GM23248 (cell line): ENCODE results near the gene TEX29. TPM values are rescaled to one million over a fixed set of nuclear protein-coding genes. Genes with fewer than 3 reads are reported as not detected.

Experiments
- DNase-seq: peaks from one replicate; pipeline ENCODE4 v3.0.0-alpha.2; 2015
- H2AFZ ChIP-seq: fragments of 200-600 bp; sonication (generic); 2 replicates; pipeline ENCODE4 v1.6.1; 2016; ENCODE audit warnings: antibody characterized with exemption
- H3F3A ChIP-seq: fragments of 200-600 bp; sonication (generic); 2 replicates; pipeline ENCODE4 v1.6.1; 2016; ENCODE audit warnings: mild to moderate bottlenecking, antibody characterized with exemption, mixed run types; ENCODE audit not compliant: insufficient read depth
- H3K27ac ChIP-seq: fragments of 200-600 bp; sonication (generic); 2 replicates; pipeline ENCODE4 v1.5.1; 2016; ENCODE audit warnings: mild to moderate bottlenecking
- H3K27me3 ChIP-seq: fragments of 200-600 bp; sonication (generic); replicated peaks from 2 replicates; pipeline ENCODE4 v1.6.1; 2016; ENCODE audit warnings: mild to moderate bottlenecking; ENCODE audit not compliant: insufficient read depth
- H3K36me3 ChIP-seq: fragments of 200-600 bp; sonication (generic); 2 replicates; pipeline ENCODE4 v1.6.1; 2016; ENCODE audit warnings: low read depth, mild to moderate bottlenecking
- H3K4me1 ChIP-seq: fragments of 200-600 bp; sonication (generic); 2 replicates; pipeline ENCODE4 v1.6.1; 2016; ENCODE audit warnings: mild to moderate bottlenecking; ENCODE audit not compliant: insufficient read depth
- H3K4me2 ChIP-seq: fragments of 200-600 bp; sonication (generic); one replicate; pipeline ENCODE4 v1.6.1; 2016; ENCODE audit warnings: mild to moderate bottlenecking; ENCODE audit not compliant: unreplicated experiment
- H3K4me3 ChIP-seq: fragments of 200-600 bp; sonication (generic); 2 replicates; pipeline ENCODE4 v1.5.1; 2016; ENCODE audit warnings: mild to moderate bottlenecking
- H3K79me2 ChIP-seq: fragments of 200-600 bp; sonication (generic); 2 replicates; pipeline ENCODE4 v1.6.1; 2016; ENCODE audit warnings: mild to moderate bottlenecking; ENCODE audit not compliant: insufficient read depth
- H3K9ac ChIP-seq: fragments of 200-600 bp; sonication (generic); 2 replicates; pipeline ENCODE4 v1.6.1; 2016; ENCODE audit warnings: mild to moderate bottlenecking
- H3K9me2 ChIP-seq: fragments of 200-600 bp; sonication (generic); 2 replicates; pipeline ENCODE4 v1.6.1; 2016; ENCODE audit warnings: mixed run types, mild to moderate bottlenecking, moderate library complexity; ENCODE audit not compliant: insufficient read depth
- H3K9me3 ChIP-seq: fragments of 200-600 bp; sonication (generic); one replicate; pipeline ENCODE4 v1.6.1; 2017; ENCODE audit warnings: low read depth
- H4K20me1 ChIP-seq: fragments of 200-600 bp; sonication (generic); 2 replicates; pipeline ENCODE4 v1.6.0; 2016; ENCODE audit not compliant: insufficient read depth
- EZH2 ChIP-seq: fragments of 200-600 bp; sonication (generic); IDR thresholded peaks from 2 replicates; pipeline ENCODE4 v1.6.1; 2018; ENCODE audit warnings: antibody characterized with exemption, mild to moderate bottlenecking; ENCODE audit not compliant: insufficient read depth, poor library complexity, severe bottlenecking
- EZH2phosphoT487 ChIP-seq: fragments of 200-600 bp; sonication (generic); IDR thresholded peaks from 2 replicates; pipeline ENCODE4 v1.6.1; 2018; ENCODE audit warnings: antibody characterized with exemption, moderate library complexity, mild to moderate bottlenecking, low read depth; ENCODE audit not compliant: insufficient read depth
- WGBS, 2 experiments: methylation state at CpG; one replicate each; pipeline ENCODE4 v1.1.6; 2015 to 2017; ENCODE audit warnings: low lambda C conversion rate in 2 of 2, low coverage in 1 of 2; ENCODE audit errors: missing lambda C conversion rate in 2 of 2; 5-methylcytosine and 5-hydroxymethylcytosine counted together
- in situ Hi-C: fragments of 300-500 bp; cut with MboI; formaldehyde crosslinking; loops from 2 replicates; pipeline ENCODE4 v1.15.0; 2020
- polyA plus RNA-seq: library from polyadenylated mRNA; unstranded; fragments of >200 nt; fragmentation: Nextera tagmentation; extraction: Ambion mirVana; gene quantifications from 2 replicates; pipeline ENCODE4 v1.2.1, GENCODE V29; 2016
- total RNA-seq: library from RNA; depleted of rRNA; stranded (reverse); fragments of >200 nt; shearing (Covaris generic); gene quantifications from 2 replicates; pipeline ENCODE4 v1.2.3, GENCODE V29; 2014

Gene TEX29
- total and polyA plus RNA-seq, 2 experiments from 2014 or later: 0.75 TPM; not detected in 1

- in situ Hi-C loops: no loop called here
- Histone ChIP-seq H3K79me2 (peaks cover 12% of the 10 kb centered on the region; the same call in 1 of the 2 replicates), H3F3A (0 out of 2 replicates have a peak, but pooled peaks cover 7% of the 10 kb centered on the region), H3K4me3 (no peak overlapping the region), H4K20me1 (no peaks in the 10 kb centered on the region), H3K27ac (no peak overlapping the region), H2AFZ (no peak overlapping the region), H3K9me2 (no peaks in the 10 kb centered on the region), H3K4me1 (peaks cover 5% of the 10 kb centered on the region), H3K36me3 (peaks cover 17% of the 10 kb centered on the region; the same call in 1 of the 2 replicates), H3K9me3 (no peaks in the 10 kb centered on the region), H3K27me3 (no peaks in the 10 kb centered on the region), H3K4me2 (no peak overlapping the region), H3K9ac (no peak overlapping the region)
- 88 to 89% methylated on average over 8 of the region's 8 CpGs for WGBS, 2 experiments
- DNase-seq: no peak
- TF ChIP-seq EZH2 (no peak), EZH2phosphoT487 (no peak)
Measured at GRCh38 chr13:111287201-111287600, 33.2 kb upstream of the TEX29 start.

GRCh38 chr13:111288276-111288675, 32.2 kb upstream of the TEX29 start:
- WGBS, 2 experiments: 92 to 93% methylated on average over 7 of the region's 7 CpGs
- Histone ChIP-seq H2AFZ (no peak overlapping the region), H4K20me1 (no peaks in the 10 kb centered on the region), H3K4me3 (no peak overlapping the region), H3F3A (no peaks in the 10 kb centered on the region), H3K9ac (no peak overlapping the region), H3K4me1 (no peaks in the 10 kb centered on the region), H3K9me2 (no peaks in the 10 kb centered on the region), H3K9me3 (no peaks in the 10 kb centered on the region), H3K4me2 (no peak overlapping the region), H3K27me3 (no peaks in the 10 kb centered on the region), H3K27ac (no peak overlapping the region), H3K79me2 (peaks cover 12% of the 10 kb centered on the region; the same call in 1 of the 2 replicates), H3K36me3 (peaks cover 21% of the 10 kb centered on the region; the same call in 1 of the 2 replicates)
- in situ Hi-C loops: no loop called here
- no peak for DNase-seq
- TF ChIP-seq EZH2phosphoT487: no peak

- H4K20me1 ChIP-seq: no peaks in the 10 kb centered on the region
- H3K9ac ChIP-seq: no peak overlapping the region
- H3K27me3 ChIP-seq: no peaks in the 10 kb centered on the region
- no peak overlapping the region for H3K4me2 ChIP-seq
- WGBS, 2 experiments: 85% methylated on average over 11 of the region's 11 CpGs
- peaks cover 17% of the 10 kb centered on the region; the same call in 1 of the 2 replicates for H3K36me3 ChIP-seq
- H3K79me2 ChIP-seq: peaks cover 12% of the 10 kb centered on the region; the same call in 1 of the 2 replicates
- no peaks in the 10 kb centered on the region for H3K9me2 ChIP-seq
- H3K4me1 ChIP-seq: no peaks in the 10 kb centered on the region
- H3K9me3 ChIP-seq: no peaks in the 10 kb centered on the region
- in situ Hi-C loops: no loop called here
- H3F3A ChIP-seq: no peaks in the 10 kb centered on the region
- no peak overlapping the region for H2AFZ ChIP-seq
- DNase-seq: no peak
- no peak overlapping the region for H3K27ac ChIP-seq
- no peak overlapping the region for H3K4me3 ChIP-seq
- TF ChIP-seq EZH2: no peak
- TF ChIP-seq EZH2phosphoT487: no peak
Measured at GRCh38 chr13:111289251-111289650, 31.2 kb upstream of the TEX29 start.

GRCh38 chr13:111291908-111292307, 28.5 kb upstream of the TEX29 start:
- TF ChIP-seq EZH2phosphoT487 (no peak), EZH2 (no peak)
- Histone ChIP-seq H4K20me1 (no peaks in the 10 kb centered on the region), H3K4me3 (no peak overlapping the region), H3K79me2 (no peaks in the 10 kb centered on the region), H3F3A (no peaks in the 10 kb centered on the region), H3K4me1 (no peaks in the 10 kb centered on the region), H3K27me3 (no peaks in the 10 kb centered on the region), H3K9ac (no peak overlapping the region), H2AFZ (no peak overlapping the region), H3K27ac (no peak overlapping the region), H3K36me3 (peaks cover 19% of the 10 kb centered on the region; the same call in 1 of the 2 replicates), H3K9me2 (no peaks in the 10 kb centered on the region), H3K4me2 (no peak overlapping the region), H3K9me3 (no peaks in the 10 kb centered on the region)
- in situ Hi-C loops: no loop called here
- WGBS, 2 experiments: 95 to 98% methylated on average over 14 of the region's 14 CpGs
- no peak for DNase-seq
